ENCODE data around the gene SLCO3A1.

SLCO3A1 gene

GRCh38 chr15:92017882-92018534 lies 164.5 kb downstream of the SLCO3A1 start:
- no peak for DNase-seq (ENCODE audit: low spot score)
- in situ Hi-C loops (cut with MboI; ENCODE audit: low sequenced_read_pairs, unreplicated experiment) = no loop called here
- no peak for TF ChIP-seq CTCF (IDR thresholded peaks at IDR 0.05; ENCODE audit: borderline replicate concordance, control extremely low read depth, extremely low read depth, insufficient read depth, missing control alignments)

- TF ChIP-seq CTCF (IDR thresholded peaks at IDR 0.05; ENCODE audit: borderline replicate concordance, control extremely low read depth, extremely low read depth, insufficient read depth, missing control alignments) = no peak
- DNase-seq (ENCODE audit: low spot score) = no peak
- in situ Hi-C loops (cut with MboI; ENCODE audit: low sequenced_read_pairs, unreplicated experiment) = no loop called here
These were observed 165.2 kb downstream of the SLCO3A1 start for GRCh38 chr15:92018535-92019239.

GRCh38 chr15:92019706-92020105 lies 166.2 kb downstream of the SLCO3A1 start:
- no peak for TF ChIP-seq CTCF (IDR thresholded peaks at IDR 0.05; ENCODE audit: borderline replicate concordance, control extremely low read depth, extremely low read depth, insufficient read depth, missing control alignments)
- in situ Hi-C loops (cut with MboI; ENCODE audit: low sequenced_read_pairs, unreplicated experiment) = no loop called here

GRCh38 chr15:92020207-92020606 lies 166.7 kb downstream of the SLCO3A1 start:
- TF ChIP-seq CTCF (IDR thresholded peaks at IDR 0.05; ENCODE audit: borderline replicate concordance, control extremely low read depth, extremely low read depth, insufficient read depth, missing control alignments) = no peak
- in situ Hi-C loops (cut with MboI; ENCODE audit: low sequenced_read_pairs, unreplicated experiment) = no loop called here
- no peak for DNase-seq (ENCODE audit: low spot score)

More at GRCh38 chr15:92019706-92020105, 166.2 kb downstream of the SLCO3A1 start:
- DNase-seq (ENCODE audit: low spot score) = no peak

GRCh38 chr15:92020804-92021203 lies 167.3 kb downstream of the SLCO3A1 start:
- no peak for DNase-seq (ENCODE audit: low spot score)
- TF ChIP-seq CTCF (IDR thresholded peaks at IDR 0.05; ENCODE audit: borderline replicate concordance, control extremely low read depth, extremely low read depth, insufficient read depth, missing control alignments) = no peak
- in situ Hi-C loops (cut with MboI; ENCODE audit: low sequenced_read_pairs, unreplicated experiment) = no loop called here

- in situ Hi-C loops (cut with MboI; ENCODE audit: low sequenced_read_pairs, unreplicated experiment) = no loop called here
- DNase-seq (ENCODE audit: low spot score) = no peak
- no peak for TF ChIP-seq CTCF (IDR thresholded peaks at IDR 0.05; ENCODE audit: borderline replicate concordance, control extremely low read depth, extremely low read depth, insufficient read depth, missing control alignments)
These were observed 168.3 kb downstream of the SLCO3A1 start for GRCh38 chr15:92021792-92022191.

Measured in GM13976 (cell line).